Astrocyte (in vitro differentiated cells and primary cell): Measurements from ENCODE around the gene SEMA7A. TPM values are rescaled to one million over a fixed set of nuclear protein-coding genes. Genes with fewer than 3 reads are reported as not detected.

Experiments
- DNase-seq: peaks from one replicate; pipeline ENCODE4 v3.0.0-alpha.2; 2010; ENCODE audit warnings: low read depth
- FAIRE-seq: peaks from 2 replicates; lab custom pipeline; 2011; peaks lifted over from hg19 to GRCh38; lab: Jason Lieb, UNC
- H2AFZ ChIP-seq: 2 replicates; pipeline ENCODE4 v1.6.0; 2012; ENCODE audit warnings: low read depth, low read length, inconsistent platforms
- H3K27ac ChIP-seq: 2 replicates; pipeline ENCODE4 v1.5.1; 2011; ENCODE audit warnings: low read depth, low read length, inconsistent platforms
- H3K27me3 ChIP-seq: 2 replicates; pipeline ENCODE4 v1.6.0; 2011; ENCODE audit warnings: low read length, inconsistent platforms; ENCODE audit not compliant: insufficient read depth
- H3K36me3 ChIP-seq: 2 replicates; pipeline ENCODE4 v1.5.1; 2011; ENCODE audit warnings: low read length, inconsistent platforms; ENCODE audit not compliant: insufficient read depth
- H3K4me1 ChIP-seq: 2 replicates; pipeline ENCODE4 v1.5.1; 2011; ENCODE audit warnings: low read length, inconsistent platforms; ENCODE audit not compliant: insufficient read depth
- H3K4me2 ChIP-seq: 2 replicates; pipeline ENCODE4 v1.6.0; 2012; ENCODE audit warnings: low read length, inconsistent platforms
- H3K4me3 ChIP-seq: 2 replicates; pipeline ENCODE4 v1.5.1; 2011; ENCODE audit warnings: low read depth, mild to moderate bottlenecking, low read length, inconsistent platforms; ENCODE audit not compliant: insufficient read depth
- H3K79me2 ChIP-seq: 2 replicates; pipeline ENCODE4 v1.6.0; 2012; ENCODE audit warnings: mild to moderate bottlenecking, low read length, inconsistent platforms; ENCODE audit not compliant: insufficient read depth
- H3K9ac ChIP-seq: 2 replicates; pipeline ENCODE4 v1.6.0; 2012; ENCODE audit warnings: mild to moderate bottlenecking, low read length, inconsistent platforms
- H3K9me3 ChIP-seq: 2 replicates; pipeline ENCODE4 v1.5.1; 2012; ENCODE audit warnings: low read depth, mild to moderate bottlenecking, low read length, inconsistent platforms; ENCODE audit not compliant: insufficient read depth
- H4K20me1 ChIP-seq: 2 replicates; pipeline ENCODE4 v1.6.0; 2012; ENCODE audit warnings: low read length, inconsistent platforms; ENCODE audit not compliant: insufficient read depth
- H3K27ac Mint-ChIP-seq: one replicate; pipeline ENCODE4 v1.8.0; 2021; ENCODE audit warnings: mild to moderate bottlenecking, mixed read lengths; ENCODE audit not compliant: unreplicated experiment
- H3K27me3 Mint-ChIP-seq: one replicate; pipeline ENCODE4 v1.8.0; 2021; ENCODE audit warnings: low read depth, mixed read lengths; ENCODE audit not compliant: unreplicated experiment
- H3K36me3 Mint-ChIP-seq: one replicate; pipeline ENCODE4 v1.8.0; 2021; ENCODE audit warnings: low read depth, mixed read lengths; ENCODE audit not compliant: unreplicated experiment
- H3K4me1 Mint-ChIP-seq: one replicate; pipeline ENCODE4 v1.8.0; 2021; ENCODE audit warnings: low read depth, mixed read lengths; ENCODE audit not compliant: unreplicated experiment
- H3K4me3 Mint-ChIP-seq: one replicate; pipeline ENCODE4 v1.8.0; 2021; ENCODE audit warnings: mild to moderate bottlenecking, moderate library complexity, mixed read lengths; ENCODE audit not compliant: unreplicated experiment
- H3K9me3 Mint-ChIP-seq: one replicate; pipeline ENCODE4 v1.8.0; 2021; ENCODE audit warnings: mild to moderate bottlenecking, mixed read lengths; ENCODE audit not compliant: unreplicated experiment
- EZH2 ChIP-seq: IDR thresholded peaks from 2 replicates; pipeline ENCODE4 v1.6.1; 2012; ENCODE audit warnings: mild to moderate bottlenecking, low read length, inconsistent platforms; ENCODE audit not compliant: insufficient read depth
- total RNA-seq: library from RNA; stranded (reverse); gene quantifications from 2 replicates; pipeline ENCODE4 v1.2.1, GENCODE V29; 2021
- TF ChIP-seq, protein P1 (sequence below): IDR thresholded peaks from 2 replicates; pipeline ENCODE4 v1.5.1; 2011; ENCODE audit warnings: low read depth, mild to moderate bottlenecking, inconsistent platforms, low read length, moderate library complexity; ENCODE audit not compliant: insufficient read depth

Gene SEMA7A
- total RNA-seq, 1 donor from 2014 or later = 26.7 TPM

DNA sequence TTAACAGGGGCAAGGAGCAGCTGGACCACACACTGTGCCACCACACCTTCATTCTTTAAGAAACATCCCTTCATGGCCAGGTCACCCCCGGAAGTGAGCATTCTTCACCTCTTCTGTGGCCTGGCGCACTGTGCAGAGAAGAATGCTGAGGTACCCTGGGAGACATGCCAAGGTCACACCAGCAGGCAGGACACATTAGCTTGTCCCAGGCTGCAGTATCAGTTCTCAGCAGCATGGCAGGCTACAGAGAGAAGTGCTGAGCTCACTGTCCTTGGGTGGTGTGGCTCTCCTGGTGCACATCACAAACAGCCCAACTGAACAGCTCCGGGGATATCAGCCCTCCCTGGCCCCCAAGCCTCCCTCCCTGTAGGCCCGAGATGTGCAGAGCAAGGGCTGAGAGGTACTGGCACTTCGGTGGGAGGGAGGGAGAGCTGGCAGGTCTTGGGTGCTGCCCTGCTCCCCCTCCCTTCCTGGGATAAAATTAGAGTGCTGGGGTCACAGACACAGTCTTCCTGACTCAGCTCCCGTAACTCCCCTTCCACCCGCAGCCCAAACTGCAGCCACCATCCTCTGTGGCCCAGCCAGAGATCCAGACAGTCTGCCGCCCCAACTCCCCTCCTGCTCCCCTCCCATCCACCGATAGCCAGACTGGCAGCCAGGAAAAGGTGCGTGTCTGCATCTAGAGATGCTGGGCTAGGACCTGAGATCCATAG is 13.4 kb downstream of the SEMA7A start:
- no peak for FAIRE-seq
- Mint-ChIP-seq H3K36me3 (peaks cover 11% of the 10 kb centered on the region), H3K9me3 (peaks cover 3% of the 10 kb centered on the region), H3K27me3 (no peaks in the 10 kb centered on the region), H3K4me1 (peaks cover 44% of the 10 kb centered on the region), H3K4me3 (peak overlapping the region; percentile 0), H3K27ac (peak overlapping the region; percentile 53)
- H3K9me3 ChIP-seq = no peaks in the 10 kb centered on the region
- TF ChIP-seq, protein P1, sequence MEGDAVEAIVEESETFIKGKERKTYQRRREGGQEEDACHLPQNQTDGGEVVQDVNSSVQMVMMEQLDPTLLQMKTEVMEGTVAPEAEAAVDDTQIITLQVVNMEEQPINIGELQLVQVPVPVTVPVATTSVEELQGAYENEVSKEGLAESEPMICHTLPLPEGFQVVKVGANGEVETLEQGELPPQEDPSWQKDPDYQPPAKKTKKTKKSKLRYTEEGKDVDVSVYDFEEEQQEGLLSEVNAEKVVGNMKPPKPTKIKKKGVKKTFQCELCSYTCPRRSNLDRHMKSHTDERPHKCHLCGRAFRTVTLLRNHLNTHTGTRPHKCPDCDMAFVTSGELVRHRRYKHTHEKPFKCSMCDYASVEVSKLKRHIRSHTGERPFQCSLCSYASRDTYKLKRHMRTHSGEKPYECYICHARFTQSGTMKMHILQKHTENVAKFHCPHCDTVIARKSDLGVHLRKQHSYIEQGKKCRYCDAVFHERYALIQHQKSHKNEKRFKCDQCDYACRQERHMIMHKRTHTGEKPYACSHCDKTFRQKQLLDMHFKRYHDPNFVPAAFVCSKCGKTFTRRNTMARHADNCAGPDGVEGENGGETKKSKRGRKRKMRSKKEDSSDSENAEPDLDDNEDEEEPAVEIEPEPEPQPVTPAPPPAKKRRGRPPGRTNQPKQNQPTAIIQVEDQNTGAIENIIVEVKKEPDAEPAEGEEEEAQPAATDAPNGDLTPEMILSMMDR = no peak
- no peak for TF ChIP-seq EZH2
- peak overlapping the region; percentile 78 for H3K4me2 ChIP-seq
- H3K36me3 ChIP-seq = peaks cover 19% of the 10 kb centered on the region
- peaks cover 98% of the 10 kb centered on the region for H3K4me1 ChIP-seq
- DNase-seq = no peak
- H4K20me1 ChIP-seq = peaks cover 89% of the 10 kb centered on the region
- peaks cover 100% of the 10 kb centered on the region for H3K79me2 ChIP-seq
- H3K27ac ChIP-seq = peak overlapping the region; percentile 70
- H3K27me3 ChIP-seq = no peaks in the 10 kb centered on the region
- no peak overlapping the region for H2AFZ ChIP-seq
- peak overlapping the region; percentile 60 for H3K9ac ChIP-seq
- peak overlapping the region; percentile 41 for H3K4me3 ChIP-seq

DNA sequence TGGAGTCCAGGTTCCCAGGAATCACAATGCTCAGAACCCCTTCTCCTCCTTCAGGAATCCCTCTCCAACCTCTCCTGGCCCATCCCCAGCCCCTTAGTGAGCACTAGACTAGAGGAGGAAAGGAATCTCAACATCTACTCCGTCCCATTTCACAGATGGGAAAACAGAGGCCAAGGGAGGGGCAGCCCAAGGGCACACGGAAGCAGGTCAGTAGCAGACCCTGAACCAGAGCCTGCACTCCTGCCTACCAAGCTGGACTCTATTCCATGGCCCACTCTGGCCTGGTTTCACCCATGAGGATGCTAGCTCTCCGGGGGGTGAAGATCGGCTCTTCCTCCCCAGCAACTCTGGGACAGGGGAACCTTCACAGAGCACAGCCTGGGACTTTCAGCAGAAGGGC is 14.3 kb downstream of the SEMA7A start:
- H3K4me1 ChIP-seq = peaks cover 90% of the 10 kb centered on the region
- H3K9ac ChIP-seq = peak overlapping the region; percentile 18
- no peak overlapping the region for H3K4me3 Mint-ChIP-seq
- H3K27me3 ChIP-seq = no peaks in the 10 kb centered on the region
- DNase-seq (no peak), FAIRE-seq (no peak)
- TF ChIP-seq, protein P1 = no peak
- TF ChIP-seq EZH2 = no peak
- H3K4me1 Mint-ChIP-seq = peaks cover 44% of the 10 kb centered on the region
- H3K9me3 ChIP-seq = no peaks in the 10 kb centered on the region
- no peak overlapping the region for H3K4me3 ChIP-seq
- H3K27me3 Mint-ChIP-seq = no peaks in the 10 kb centered on the region
- peaks cover 13% of the 10 kb centered on the region for H3K36me3 Mint-ChIP-seq
- peaks cover 25% of the 10 kb centered on the region for H3K36me3 ChIP-seq
- H3K9me3 Mint-ChIP-seq = peaks cover 3% of the 10 kb centered on the region
- H3K27ac Mint-ChIP-seq = no peak overlapping the region
- H2AFZ ChIP-seq = no peak overlapping the region
- peaks cover 100% of the 10 kb centered on the region for H3K79me2 ChIP-seq
- peaks cover 88% of the 10 kb centered on the region for H4K20me1 ChIP-seq
- peak overlapping the region; percentile 40 for H3K27ac ChIP-seq
- peak overlapping the region; percentile 78 for H3K4me2 ChIP-seq
